ENCODE data around the gene EHBP1L1. TPM values are rescaled to one million over a fixed set of nuclear protein-coding genes. Genes with fewer than 3 reads are reported as not detected.
A peak's percentile ranks its signal among the peaks of the same experiment; 100 is the strongest.

Gene EHBP1L1
- total and polyA plus RNA-seq, 4 donors, result 53.2 to 316 (median 250) TPM

GRCh38 chr11:65551572-65552387, 24.1 kb upstream of the EHBP1L1 start:
- DNase-seq, result no peak
- intact Hi-C loops (cut with DNase I), result no loop called here
- WGBS, 2 donors, result 54 to 55% methylated on average over 17 of the region's 17 CpGs
- Histone ChIP-seq H3K27me3 (ENCODE audit: control insufficient read depth in 1 of 2, insufficient read depth in 2 of 2, low read length in 1 of 2) (no peaks in the 10 kb centered on the region), H3K4me1 (ENCODE audit: control insufficient read depth in 1 of 2, insufficient read depth in 2 of 2, low read length in 2 of 2) (no peaks in the 10 kb centered on the region), H3K4me3 (ENCODE audit: low read length in 2 of 2) (no peak overlapping the region), H3K36me3 (ENCODE audit: control insufficient read depth in 1 of 2, insufficient read depth in 2 of 2, low read length in 1 of 2) (peaks cover 0 to 2% of the 10 kb centered on the region in 2 donors), H3K9me3 (ENCODE audit: control insufficient read depth, low read length) (no peaks in the 10 kb centered on the region), H3K27ac (ENCODE audit: low read depth in 1 of 2, low read length in 2 of 2) (no peak overlapping the region)
- ATAC-seq (ENCODE audit: low FRiP score), result no peak

GRCh38 chr11:65552388-65552951, 23.4 kb upstream of the EHBP1L1 start:
- ATAC-seq (ENCODE audit: low FRiP score) (no peak), DNase-seq (no peak)
- 74 to 75% methylated on average over 9 of the region's 9 CpGs for WGBS, 2 donors
- intact Hi-C loops (cut with DNase I), result no loop called here
- Histone ChIP-seq H3K4me1 (ENCODE audit: control insufficient read depth in 1 of 2, insufficient read depth in 2 of 2, low read length in 2 of 2) (no peaks in the 10 kb centered on the region), H3K27me3 (ENCODE audit: control insufficient read depth in 1 of 2, insufficient read depth in 2 of 2, low read length in 1 of 2) (no peaks in the 10 kb centered on the region), H3K9me3 (ENCODE audit: control insufficient read depth, low read length) (no peaks in the 10 kb centered on the region), H3K4me3 (ENCODE audit: low read length in 2 of 2) (no peak overlapping the region), H3K27ac (ENCODE audit: low read depth in 1 of 2, low read length in 2 of 2) (no peak overlapping the region), H3K36me3 (ENCODE audit: control insufficient read depth in 1 of 2, insufficient read depth in 2 of 2, low read length in 1 of 2) (peaks cover 0 to 2% of the 10 kb centered on the region in 2 donors)

GRCh38 chr11:65553301-65554001, 22.4 kb upstream of the EHBP1L1 start:
- intact Hi-C loops (cut with DNase I), result no loop called here
- H3K9me3 ChIP-seq (ENCODE audit: control insufficient read depth, low read length), result no peaks in the 10 kb centered on the region
- WGBS, 2 donors, result 59 to 61% methylated on average over 36 to 37 of the region's 37 CpGs
- no peaks in the 10 kb centered on the region for H3K27me3 ChIP-seq (ENCODE audit: control insufficient read depth in 1 of 2, insufficient read depth in 2 of 2, low read length in 1 of 2)
- ATAC-seq (ENCODE audit: low FRiP score), result no peak
- H3K36me3 ChIP-seq (ENCODE audit: control insufficient read depth in 1 of 2, insufficient read depth in 2 of 2, low read length in 1 of 2), result peaks cover 0 to 2% of the 10 kb centered on the region in 2 donors
- no peak for DNase-seq
- H3K4me3 ChIP-seq (ENCODE audit: low read length in 2 of 2), result no peak overlapping the region
- H3K27ac ChIP-seq (ENCODE audit: low read depth in 1 of 2, low read length in 2 of 2), result no peak overlapping the region
- H3K4me1 ChIP-seq (ENCODE audit: control insufficient read depth in 1 of 2, insufficient read depth in 2 of 2, low read length in 2 of 2), result no peaks in the 10 kb centered on the region

GRCh38 chr11:65554057-65554818, 21.6 kb upstream of the EHBP1L1 start:
- Histone ChIP-seq H3K27me3 (ENCODE audit: control insufficient read depth in 1 of 2, insufficient read depth in 2 of 2, low read length in 1 of 2) (no peaks in the 10 kb centered on the region), H3K27ac (ENCODE audit: low read depth in 1 of 2, low read length in 2 of 2) (no peak overlapping the region), H3K4me1 (ENCODE audit: control insufficient read depth in 1 of 2, insufficient read depth in 2 of 2, low read length in 2 of 2) (no peaks in the 10 kb centered on the region), H3K9me3 (ENCODE audit: control insufficient read depth, low read length) (no peaks in the 10 kb centered on the region), H3K36me3 (ENCODE audit: control insufficient read depth in 1 of 2, insufficient read depth in 2 of 2, low read length in 1 of 2) (peaks cover 0 to 2% of the 10 kb centered on the region in 2 donors), H3K4me3 (ENCODE audit: low read length in 2 of 2) (no peak overlapping the region)
- no peak for DNase-seq
- 70 to 76% methylated on average over 26 to 27 of the region's 27 CpGs for WGBS, 2 donors
- ATAC-seq (ENCODE audit: low FRiP score), result no peak
- intact Hi-C loops (cut with DNase I), result no loop called here

GRCh38 chr11:65554842-65555430, 20.9 kb upstream of the EHBP1L1 start:
- no peak overlapping the region for H3K4me3 ChIP-seq (ENCODE audit: low read length in 2 of 2)
- no peak overlapping the region for H3K27ac ChIP-seq (ENCODE audit: low read depth in 1 of 2, low read length in 2 of 2)
- WGBS, 2 donors, result 56 to 68% methylated on average over 4 of the region's 4 CpGs
- ATAC-seq (ENCODE audit: low FRiP score), result no peak
- no peak for DNase-seq
- H3K27me3 ChIP-seq (ENCODE audit: control insufficient read depth in 1 of 2, insufficient read depth in 2 of 2, low read length in 1 of 2), result no peaks in the 10 kb centered on the region
- peaks cover 0 to 2% of the 10 kb centered on the region in 2 donors for H3K36me3 ChIP-seq (ENCODE audit: control insufficient read depth in 1 of 2, insufficient read depth in 2 of 2, low read length in 1 of 2)
- intact Hi-C loops (cut with DNase I), result no loop called here
- H3K9me3 ChIP-seq (ENCODE audit: control insufficient read depth, low read length), result no peaks in the 10 kb centered on the region
- H3K4me1 ChIP-seq (ENCODE audit: control insufficient read depth in 1 of 2, insufficient read depth in 2 of 2, low read length in 2 of 2), result no peaks in the 10 kb centered on the region

GRCh38 chr11:65555693-65556231, 20.1 kb upstream of the EHBP1L1 start:
- no peak overlapping the region for H3K27ac ChIP-seq (ENCODE audit: low read depth in 1 of 2, low read length in 2 of 2)
- peak; percentile 86 to 92 for DNase-seq

GRCh38 chr11:65556470-65557279, 19.2 kb upstream of the EHBP1L1 start:
- H3K4me1 ChIP-seq (ENCODE audit: control insufficient read depth in 1 of 2, insufficient read depth in 2 of 2, low read length in 2 of 2), result no peaks in the 10 kb centered on the region
- no peaks in the 10 kb centered on the region for H3K9me3 ChIP-seq (ENCODE audit: control insufficient read depth, low read length)
- ATAC-seq (ENCODE audit: low FRiP score) (no peak), DNase-seq (no peak)
- H3K4me3 ChIP-seq (ENCODE audit: low read length in 2 of 2), result peak overlapping the region; percentile 64 to 87
- H3K27ac ChIP-seq (ENCODE audit: low read depth in 1 of 2, low read length in 2 of 2), result peak overlapping the region in 1 of 2 donors; percentile 12
- H3K27me3 ChIP-seq (ENCODE audit: control insufficient read depth in 1 of 2, insufficient read depth in 2 of 2, low read length in 1 of 2), result no peaks in the 10 kb centered on the region
- H3K36me3 ChIP-seq (ENCODE audit: control insufficient read depth in 1 of 2, insufficient read depth in 2 of 2, low read length in 1 of 2), result peaks cover 0 to 2% of the 10 kb centered on the region in 2 donors
- intact Hi-C loops (cut with DNase I), result no loop called here
- WGBS, 2 donors, result 46 to 52% methylated on average over 12 of the region's 12 CpGs

More at GRCh38 chr11:65555693-65556231, 20.1 kb upstream of the EHBP1L1 start:
- Histone ChIP-seq H3K36me3 (ENCODE audit: control insufficient read depth in 1 of 2, insufficient read depth in 2 of 2, low read length in 1 of 2) (peaks cover 0 to 2% of the 10 kb centered on the region in 2 donors), H3K4me1 (ENCODE audit: control insufficient read depth in 1 of 2, insufficient read depth in 2 of 2, low read length in 2 of 2) (no peaks in the 10 kb centered on the region), H3K4me3 (ENCODE audit: low read length in 2 of 2) (no peak overlapping the region), H3K9me3 (ENCODE audit: control insufficient read depth, low read length) (no peaks in the 10 kb centered on the region), H3K27me3 (ENCODE audit: control insufficient read depth in 1 of 2, insufficient read depth in 2 of 2, low read length in 1 of 2) (no peaks in the 10 kb centered on the region)
- no peak for ATAC-seq (ENCODE audit: low FRiP score)
- intact Hi-C loops (cut with DNase I), result no loop called here
- WGBS, 2 donors, result 12 to 13% methylated on average over 6 of the region's 6 CpGs
